NCI-H82 (cell line): ENCODE results near the gene EIPR1.

ENCODE experiments used
- DNase-seq: peaks from one replicate; lab custom pipeline; 2025; lab: John Stamatoyannopoulos, UW

EIPR1 gene

DNA sequence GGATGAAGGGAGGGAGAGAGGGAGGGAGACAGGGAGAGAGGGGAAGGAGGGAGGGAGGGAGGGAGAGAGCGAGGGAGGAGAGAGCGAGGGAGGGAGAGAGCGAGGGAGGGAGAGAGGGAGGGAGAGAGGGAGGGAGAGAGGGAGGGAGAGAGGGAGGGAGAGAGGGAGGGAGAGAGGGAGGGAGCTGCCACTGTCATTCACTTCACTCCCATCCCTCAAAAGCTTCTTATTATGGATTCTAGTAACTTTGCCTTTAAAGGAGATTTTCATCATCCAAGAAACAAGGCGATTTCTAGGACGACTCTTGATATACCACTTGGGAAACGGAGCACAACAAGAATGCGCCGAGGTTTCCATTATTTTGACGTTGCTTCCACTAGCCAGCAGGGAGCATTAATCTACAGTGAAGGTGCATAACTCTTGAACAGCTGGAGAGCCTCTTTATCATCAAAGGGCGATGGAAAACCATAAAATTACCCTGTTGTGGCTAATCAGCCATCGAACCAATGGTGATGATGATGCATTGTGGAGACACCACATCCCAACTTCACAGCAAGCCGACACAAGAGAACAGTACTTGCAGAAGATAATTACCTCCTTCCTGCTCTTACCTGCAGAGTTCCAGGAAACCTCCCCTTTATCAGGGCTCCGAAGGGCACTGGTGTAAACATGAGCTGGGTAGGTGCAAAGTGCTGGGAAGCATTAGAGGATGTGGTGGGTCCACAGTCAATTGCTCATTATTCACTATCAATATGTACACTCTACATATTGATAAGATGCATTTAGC is 130.5 kb downstream of the EIPR1 start:
- DNase-seq = no peak

DNA sequence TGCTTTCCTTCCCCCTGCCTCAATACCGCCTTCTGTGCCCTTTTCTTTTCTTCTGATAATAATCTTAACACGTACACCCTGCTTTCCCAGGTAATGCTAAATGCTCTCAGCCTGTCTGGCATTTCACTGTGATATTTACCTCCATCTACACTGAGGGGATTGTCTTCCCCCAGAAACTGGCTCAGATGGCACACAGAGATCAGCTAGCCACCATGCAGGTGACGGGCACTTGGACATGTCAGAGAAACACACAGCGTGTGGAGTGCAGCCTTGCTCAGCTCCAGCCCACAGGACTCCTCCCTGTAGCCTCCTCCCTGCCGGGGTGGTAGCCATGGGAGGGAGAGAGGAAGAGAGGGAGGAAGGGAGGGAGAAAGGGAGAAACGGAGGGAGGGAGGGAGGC is 131.2 kb downstream of the EIPR1 start:
- DNase-seq = no peak

DNA sequence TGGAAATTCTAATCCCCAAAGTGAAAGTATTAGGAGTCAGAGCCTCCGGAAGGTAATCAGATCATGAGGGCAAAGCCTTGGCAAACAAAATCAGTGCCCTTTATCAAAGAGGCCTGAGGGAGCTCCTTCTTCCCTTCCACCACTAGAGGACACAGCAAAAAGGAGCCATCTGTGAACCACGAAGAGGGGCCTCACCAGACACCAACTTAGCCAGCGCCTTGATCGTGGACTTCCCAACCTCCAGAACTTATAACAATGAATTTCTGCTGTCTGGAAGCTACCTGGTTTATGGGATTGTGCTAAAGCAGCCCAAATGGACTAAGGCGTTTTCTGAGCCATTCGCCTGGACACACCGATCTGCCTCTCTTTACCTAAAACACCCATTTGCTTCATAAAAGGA is 133.1 kb downstream of the EIPR1 start:
- DNase-seq = peak; percentile 75

DNA sequence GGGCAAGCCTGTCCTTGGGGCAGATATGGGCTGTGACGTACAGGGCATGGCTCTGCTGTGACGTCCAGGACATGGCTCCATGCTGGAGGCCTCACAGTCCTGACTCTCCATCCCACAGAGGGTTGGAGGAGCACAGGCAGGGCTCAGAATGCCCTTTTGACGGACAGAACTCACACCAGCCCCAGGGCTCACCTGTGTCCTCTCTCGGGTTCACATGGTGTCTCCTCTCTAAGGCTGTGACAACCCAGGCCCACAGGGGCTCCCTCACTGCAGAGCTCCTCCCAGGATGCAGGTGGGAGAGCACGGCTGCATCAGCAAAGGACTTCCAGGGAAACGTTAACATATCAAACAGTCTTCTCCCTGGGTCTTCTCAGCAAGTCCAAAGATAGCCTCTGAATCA is 133.8 kb downstream of the EIPR1 start:
- no peak for DNase-seq

DNA sequence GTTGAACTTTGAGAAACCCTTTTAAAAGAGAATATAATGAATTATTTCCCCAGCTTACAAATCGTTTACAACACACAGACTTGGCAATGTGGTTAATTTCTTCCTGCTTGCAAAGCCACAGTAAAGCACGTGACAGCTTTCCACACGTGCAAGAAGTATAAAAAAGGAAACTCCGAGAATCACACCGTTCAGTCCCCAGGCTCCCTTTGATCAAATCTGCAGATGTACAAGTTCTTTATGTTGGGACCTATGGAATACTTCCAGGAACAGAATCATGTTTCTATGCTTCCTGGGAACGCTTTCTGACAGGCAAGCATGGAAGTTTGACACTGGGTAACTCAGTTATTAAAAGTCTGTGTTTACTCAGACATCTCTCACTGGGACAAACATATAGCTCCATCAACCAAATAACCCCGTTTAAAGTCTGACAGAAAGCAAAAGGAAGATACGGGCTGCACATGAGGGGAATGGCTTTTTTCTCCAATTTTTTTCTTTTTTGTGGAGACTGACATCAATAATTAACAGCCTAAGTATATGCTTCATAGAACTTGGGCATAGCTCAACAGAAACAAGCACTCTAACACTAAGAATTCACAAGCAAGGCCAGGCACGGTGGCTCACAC is 134.8 kb downstream of the EIPR1 start:
- no peak for DNase-seq

DNA sequence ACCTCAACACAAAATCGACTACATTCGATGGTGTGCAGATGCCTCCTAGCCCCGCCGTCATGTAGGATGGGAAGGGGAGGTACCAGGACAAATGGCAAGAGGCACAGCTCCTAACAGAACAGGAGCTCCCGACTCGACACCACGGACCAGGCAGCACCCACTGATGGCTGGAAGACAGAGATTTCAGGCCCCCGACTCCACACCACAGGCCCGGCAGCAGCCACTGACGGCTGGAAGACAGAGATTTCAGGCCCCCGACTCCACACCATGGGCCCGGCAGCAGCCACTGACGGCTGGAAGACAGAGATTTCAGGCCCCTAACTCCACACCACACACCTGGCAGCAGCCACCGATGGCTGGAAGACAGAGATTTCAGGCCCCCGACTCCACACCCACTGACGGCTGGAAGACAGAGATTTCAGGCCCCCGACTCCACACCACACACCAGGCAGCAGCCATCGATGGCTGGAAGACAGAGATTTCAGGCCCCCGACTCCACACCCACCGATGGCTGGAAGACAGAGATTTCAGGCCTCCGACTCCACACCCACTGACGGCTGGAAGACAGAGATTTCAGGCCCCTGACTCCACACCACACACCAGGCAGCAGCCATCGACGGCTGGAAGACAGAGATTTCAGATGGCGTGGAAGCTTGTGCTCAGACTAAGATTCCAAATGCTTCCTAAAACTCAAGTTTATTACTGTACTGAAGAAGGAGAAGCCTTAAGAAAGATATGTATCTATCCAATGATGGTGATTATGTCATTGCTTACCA is 135.5 kb downstream of the EIPR1 start:
- no peak for DNase-seq

DNA sequence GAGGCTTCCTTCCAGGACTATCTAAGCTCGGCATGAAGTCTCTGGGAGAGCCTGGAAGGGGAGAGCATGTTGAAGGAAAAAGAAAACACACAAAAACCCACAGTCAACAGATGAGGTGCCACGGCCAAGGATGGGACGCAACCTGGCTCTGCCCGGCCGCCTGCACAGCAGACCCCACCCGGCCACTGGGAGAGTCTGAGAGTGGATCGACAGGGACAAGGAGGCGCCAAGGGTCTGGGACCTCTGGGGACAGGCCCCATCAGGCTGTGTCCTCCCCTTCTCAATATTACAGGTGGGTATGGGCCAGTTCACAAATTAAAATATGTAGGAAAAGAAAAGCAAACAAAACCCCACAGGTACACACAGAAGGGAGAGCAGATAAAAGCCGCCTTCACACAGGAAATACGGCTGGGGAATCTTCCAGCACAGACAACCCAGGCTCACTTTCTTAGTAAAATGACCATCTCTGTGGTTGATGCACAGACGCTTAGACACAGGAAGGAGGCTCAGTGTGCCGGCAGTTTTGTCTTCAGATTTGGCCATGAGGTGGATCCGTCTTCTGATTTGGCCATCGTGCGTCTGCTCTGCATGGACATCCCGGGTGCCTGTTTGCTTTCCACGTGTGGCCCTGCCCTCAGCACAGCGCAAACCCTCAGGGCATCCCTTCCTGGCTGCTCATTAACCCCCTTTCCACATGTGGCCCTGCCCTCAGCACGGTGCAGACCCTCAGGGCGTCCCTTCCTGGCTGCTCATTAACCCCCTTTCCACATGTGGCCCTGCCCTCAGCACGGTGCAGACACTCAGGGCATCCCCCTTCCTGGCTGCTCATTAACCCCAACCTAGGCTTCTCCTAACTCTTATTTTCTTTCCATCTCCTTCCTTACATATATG is 138.4 kb downstream of the EIPR1 start:
- DNase-seq = no peak

DNA sequence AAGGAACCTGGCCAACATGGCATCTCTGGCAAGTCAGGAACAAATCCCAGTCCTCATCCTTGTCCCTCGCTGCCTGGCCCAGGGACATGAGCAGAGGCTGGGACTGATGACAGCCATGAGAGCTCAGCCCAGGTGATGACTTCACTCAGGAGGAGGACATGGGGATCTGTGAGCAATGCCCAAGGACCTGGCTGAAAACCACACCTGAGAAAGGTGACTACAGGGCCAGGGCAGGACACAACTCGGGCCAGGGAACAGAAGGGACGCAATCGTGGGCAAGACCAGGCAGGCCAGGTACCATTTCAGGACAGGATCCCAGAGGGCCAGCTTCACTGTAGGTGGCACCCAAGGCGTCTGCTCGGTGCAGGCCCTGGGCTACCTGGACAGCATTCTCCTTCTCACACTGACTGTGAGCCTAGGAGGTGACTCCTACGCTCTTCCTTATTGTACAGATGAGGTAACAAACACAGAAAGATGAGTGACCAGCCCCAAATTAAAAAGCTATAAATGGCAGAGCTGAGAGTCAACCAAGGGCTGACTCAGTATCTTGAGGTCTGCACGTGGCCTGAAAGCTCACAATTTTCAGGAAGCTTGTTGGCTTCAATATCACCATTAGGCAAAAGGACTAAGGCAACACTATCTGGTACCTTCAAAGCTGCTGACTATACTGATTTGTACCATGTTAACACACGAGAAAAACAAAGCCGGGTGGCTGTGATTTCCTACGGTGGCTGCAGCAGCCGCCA is 141.1 kb downstream of the EIPR1 start:
- no peak for DNase-seq

DNA sequence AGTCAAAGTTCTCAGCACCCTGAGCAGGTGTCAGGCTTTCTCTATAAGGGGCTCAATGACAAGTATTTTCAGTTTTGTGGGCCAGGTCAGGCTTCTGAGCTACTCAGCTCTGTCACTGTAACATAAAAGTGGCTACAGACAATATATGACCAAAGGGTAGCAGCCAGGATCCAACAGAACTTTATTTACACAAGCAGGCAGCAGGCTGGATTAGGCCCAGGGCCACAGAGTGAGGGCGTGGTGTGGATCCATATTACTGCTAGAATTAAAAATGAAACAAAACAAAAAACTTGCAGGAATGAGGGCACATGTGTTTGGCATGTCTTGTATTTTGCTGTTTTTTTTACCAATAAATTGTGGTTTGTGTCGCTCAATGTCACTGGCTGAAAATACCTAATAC is 143.7 kb downstream of the EIPR1 start:
- no peak for DNase-seq

DNA sequence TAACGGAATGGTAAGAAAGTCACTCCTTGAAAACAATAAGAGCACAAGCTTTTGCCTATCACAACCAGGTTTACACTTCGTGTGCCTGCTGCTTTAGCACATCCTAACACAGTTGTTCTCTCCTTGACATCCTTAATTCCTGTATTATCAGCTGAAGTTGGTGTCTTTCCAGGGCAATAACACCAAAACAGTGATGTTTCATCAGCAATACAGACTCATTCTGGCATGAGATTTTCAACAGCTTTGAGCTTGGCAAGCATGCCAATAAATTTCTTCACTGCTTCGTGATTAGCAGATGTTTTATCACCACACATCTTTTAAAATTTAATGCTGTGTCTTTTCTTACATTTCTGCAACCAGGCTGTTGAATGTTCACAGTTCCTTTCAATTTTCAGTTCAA is 148.4 kb downstream of the EIPR1 start:
- DNase-seq = no peak

DNA sequence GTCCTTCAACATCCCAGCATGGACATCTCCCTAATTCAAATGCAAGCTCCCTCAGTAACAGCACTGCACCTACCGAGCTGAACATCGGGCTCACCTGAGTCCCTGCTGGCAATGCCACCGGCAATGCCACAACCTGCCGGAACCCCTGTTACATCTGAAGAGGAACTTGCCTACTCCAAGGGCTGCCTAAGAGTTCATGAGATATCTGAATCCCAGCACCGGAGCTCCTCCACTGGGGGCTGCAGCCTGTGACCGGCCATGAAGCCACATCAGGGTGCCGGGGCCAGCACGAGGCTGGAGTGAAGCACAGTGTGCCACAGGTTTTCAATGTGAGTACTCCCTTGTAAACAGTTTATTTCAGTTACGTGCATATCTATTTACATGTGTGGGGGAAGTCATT is 152.9 kb downstream of the EIPR1 start:
- no peak for DNase-seq

DNA sequence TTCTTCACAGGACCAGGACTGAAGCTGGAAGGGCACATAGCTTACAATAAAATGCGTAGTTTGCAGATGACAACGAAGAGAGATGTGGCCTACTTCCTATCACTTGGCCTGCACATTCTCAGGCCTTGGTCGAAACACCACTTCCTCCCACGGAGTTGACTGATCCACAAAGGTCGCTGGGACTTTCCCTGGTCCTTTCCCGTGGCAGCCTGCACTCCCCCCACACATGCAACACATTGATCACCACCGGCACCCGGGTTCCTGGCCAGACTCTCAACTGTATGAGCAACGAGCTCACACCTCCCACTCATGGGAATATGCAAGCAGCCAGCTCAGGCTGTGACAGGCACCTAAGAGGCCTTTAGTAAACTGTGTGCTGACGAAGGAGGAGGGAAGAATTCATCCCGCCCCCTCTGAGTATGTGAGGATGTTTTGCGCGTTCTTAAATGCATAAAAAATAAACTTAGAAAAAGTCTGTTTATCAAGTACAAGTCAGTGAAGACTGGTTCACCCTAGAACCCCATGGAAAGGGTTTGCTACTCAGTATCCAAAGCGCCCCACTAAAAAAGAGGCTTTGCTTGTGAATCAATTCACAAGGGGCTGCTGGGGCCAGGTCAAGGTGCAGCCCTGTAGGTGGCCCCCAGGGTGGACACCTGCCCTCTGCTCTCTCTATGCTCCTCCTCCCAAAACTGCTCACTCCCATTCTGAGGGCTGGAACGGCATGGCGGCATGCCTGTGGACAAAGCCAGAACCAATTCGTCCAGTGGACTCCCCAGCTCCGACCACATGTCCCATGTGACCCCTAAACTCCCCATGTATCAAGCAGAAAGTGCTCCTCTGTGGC is 154.3 kb downstream of the EIPR1 start:
- DNase-seq = no peak

DNA sequence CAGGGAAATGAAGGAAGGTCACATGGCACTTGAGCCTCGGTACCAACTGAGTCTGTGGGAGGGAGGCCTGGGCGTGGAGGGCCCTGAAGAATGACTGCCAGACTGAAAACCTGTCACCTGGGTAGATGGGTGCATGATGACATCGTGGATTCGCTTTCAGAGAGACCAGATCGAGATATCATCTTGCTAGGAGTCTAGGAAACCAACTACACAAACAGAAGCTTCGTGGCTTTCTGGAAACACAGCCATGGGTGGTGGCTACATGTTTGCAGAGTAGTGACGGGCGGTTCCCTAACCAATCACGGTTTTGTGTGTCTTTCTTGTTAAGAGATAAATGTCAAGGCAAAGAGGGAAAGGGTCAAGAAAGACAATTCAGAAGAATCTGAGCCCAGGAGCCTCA is 155.0 kb downstream of the EIPR1 start:
- DNase-seq = no peak

DNA sequence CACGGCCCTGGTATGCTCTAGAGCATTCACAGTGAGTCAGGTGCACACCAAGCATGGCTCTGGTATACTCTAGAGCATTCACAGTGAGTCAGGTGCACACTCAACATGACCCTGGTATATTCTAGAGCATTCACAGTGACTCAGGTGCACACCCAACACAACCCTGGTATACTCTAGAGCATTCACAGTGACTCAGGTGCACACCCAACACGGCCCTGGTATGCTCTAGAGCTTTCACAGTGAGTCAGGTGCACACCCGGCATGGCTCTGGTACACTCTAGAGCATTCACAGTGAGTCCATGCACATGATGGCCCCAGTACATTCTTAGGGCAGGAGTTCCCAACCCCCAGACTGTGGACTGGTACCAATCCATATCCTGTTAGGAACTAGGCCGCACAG is 158.1 kb downstream of the EIPR1 start:
- DNase-seq = no peak

DNA sequence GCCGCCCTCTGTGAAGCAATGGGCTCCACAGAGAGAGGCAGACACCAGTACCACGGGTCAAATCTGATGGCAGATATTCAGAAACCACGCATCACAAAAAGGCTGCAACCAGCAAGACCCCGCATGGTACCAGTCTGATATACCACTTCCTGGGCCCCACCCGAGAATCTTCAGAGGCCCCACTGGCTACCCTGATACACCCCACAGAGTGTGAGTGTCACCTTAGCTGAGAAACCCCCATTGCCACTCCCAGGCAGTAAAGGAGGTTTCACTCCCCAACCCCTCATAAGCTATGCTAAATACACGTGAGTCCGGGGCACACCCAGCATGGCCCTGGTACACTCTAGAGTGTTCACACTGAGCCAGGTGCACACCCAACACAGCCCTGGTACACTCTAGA is 160.0 kb downstream of the EIPR1 start:
- no peak for DNase-seq

DNA sequence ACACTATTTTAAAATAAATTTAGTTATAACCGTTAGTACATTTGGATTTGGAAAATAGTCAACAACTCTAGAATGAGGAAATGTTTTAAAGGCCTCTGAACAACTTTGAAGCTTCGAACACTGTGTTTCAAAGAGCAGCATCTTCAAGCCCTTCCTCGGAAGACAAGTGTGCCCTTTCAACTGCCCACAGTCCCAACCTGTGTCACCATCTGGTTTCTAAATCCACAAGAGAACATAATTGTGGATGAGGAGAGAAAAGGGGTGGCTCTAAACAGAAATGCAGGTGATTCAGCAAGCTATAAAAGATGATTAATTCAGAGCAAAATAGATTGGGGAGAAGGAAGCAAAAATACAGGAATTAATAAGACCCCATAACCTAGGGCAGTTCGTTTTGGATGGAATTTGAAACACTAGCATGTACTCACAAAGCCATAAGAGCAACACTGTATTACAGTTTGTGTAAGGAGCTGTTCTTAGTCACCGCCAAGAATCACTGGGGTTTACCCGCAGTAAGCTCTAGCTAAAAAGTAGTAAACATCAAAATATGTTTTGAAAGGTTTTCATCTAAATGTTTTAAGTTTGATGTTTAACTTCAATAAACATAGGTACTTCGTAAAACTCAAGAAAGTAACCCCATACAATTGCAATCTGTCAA is 160.7 kb downstream of the EIPR1 start:
- DNase-seq = no peak

DNA sequence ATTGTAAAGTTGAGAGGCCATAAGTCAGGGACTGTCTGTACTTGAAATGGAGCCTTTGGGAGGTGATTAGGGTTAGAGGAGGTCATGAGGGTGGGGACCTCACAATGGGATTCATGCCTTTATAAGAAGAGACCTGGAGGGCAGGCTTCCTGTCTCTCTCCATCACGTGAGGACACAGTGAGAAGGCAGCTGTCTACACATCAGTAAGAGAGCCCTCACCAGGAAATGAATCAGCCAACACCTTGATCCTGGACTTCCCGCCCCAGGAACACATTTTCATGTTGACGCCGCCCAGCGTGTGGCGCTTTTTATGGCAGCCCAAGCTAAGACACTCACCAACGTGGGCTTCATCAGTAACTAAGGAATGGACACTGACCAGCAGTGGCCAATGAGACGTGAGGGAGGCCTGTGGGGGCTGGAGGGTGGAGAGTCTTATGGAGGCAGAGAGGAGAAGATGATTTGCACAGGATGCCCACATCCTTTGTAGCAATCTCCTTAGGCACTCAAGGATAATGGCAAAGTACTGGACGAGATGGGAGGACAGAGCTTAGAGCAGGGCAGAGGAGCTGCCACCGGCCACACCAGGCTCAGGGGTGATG is 162.7 kb downstream of the EIPR1 start:
- no peak for DNase-seq

DNA sequence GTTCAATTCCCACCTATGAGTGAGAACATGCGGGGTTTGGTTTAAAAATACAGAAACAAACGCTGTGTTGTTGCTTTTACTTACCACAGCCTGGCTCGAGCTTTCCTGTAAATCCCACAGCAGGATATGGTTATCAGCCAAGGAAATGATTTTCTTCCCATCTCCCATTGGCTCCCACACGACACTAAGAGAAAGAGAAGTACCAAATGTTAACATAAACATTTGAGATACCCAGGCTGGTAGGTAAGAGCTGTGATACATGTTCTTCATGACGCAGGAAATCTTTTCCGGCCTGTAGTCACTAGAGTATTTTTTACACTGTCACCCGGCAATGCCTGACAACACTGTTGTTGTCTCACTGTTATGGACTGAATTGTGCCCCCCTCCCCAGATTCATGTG is 163.6 kb downstream of the EIPR1 start:
- DNase-seq = no peak

DNA sequence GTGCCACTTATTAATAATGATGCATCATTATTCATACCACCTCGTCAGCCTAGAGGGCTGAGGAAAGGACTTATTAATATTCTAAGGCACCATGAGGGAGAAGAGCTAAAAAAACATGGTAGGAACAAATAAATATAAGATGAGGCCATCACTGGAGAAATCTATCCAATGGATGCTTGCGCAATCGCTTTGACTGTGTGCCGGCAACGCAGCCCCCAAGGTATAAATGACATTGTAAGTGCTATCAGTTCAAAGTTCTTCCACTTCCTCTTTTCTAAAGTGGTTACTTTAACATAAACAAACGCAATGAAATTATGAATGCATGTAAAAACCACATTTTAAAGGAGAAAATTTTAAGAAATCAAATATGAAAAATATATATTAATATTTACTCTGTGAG is 164.6 kb downstream of the EIPR1 start:
- DNase-seq = no peak

DNA sequence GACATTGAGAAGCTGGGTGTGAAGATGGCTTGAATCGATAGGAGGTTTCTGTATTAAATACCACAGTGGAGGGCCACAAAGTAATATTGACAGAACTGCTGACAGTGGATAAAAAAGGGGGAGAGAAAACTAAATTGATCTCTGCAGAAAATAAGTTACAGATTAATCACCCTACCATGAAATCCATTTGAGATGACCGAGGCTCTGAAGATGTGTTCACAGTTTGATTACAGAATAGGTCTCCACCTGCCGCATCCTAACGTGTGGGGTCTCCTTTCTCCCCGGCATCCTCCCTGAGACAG is 165.6 kb downstream of the EIPR1 start:
- no peak for DNase-seq
